HS-27A (cell line): Measurements from ENCODE around the gene PIAS4.

ENCODE experiments used
- DNase-seq: peaks from one replicate; pipeline ENCODE4 v3.0.0-alpha.2; 2012; ENCODE audit warnings: low read depth, missing footprints

Gene PIAS4

GRCh38 chr19:4059891-4060620, 52.5 kb downstream of the PIAS4 start:
- DNase-seq: no peak

- no peak for DNase-seq
Observed at GRCh38 chr19:4060621-4061177, 53.2 kb downstream of the PIAS4 start.

GRCh38 chr19:4061178-4061682, 53.7 kb downstream of the PIAS4 start:
- DNase-seq: no peak

GRCh38 chr19:4061683-4062418, 54.3 kb downstream of the PIAS4 start:
- no peak for DNase-seq

GRCh38 chr19:4062419-4063368, 55.2 kb downstream of the PIAS4 start:
- no peak for DNase-seq

GRCh38 chr19:4063369-4064148, 56.0 kb downstream of the PIAS4 start:
- no peak for DNase-seq

GRCh38 chr19:4064149-4064495, 56.6 kb downstream of the PIAS4 start:
- DNase-seq: no peak

GRCh38 chr19:4064496-4065260, 57.1 kb downstream of the PIAS4 start:
- DNase-seq: no peak

GRCh38 chr19:4065430-4066175, 58.1 kb downstream of the PIAS4 start:
- DNase-seq: no peak

- DNase-seq: no peak
Observed at GRCh38 chr19:4066176-4066606, 58.7 kb downstream of the PIAS4 start.

- no peak for DNase-seq
Observed at GRCh38 chr19:4066682-4067395, 59.3 kb downstream of the PIAS4 start, which contains the start of gene ZBTB7A. TSS of gene ZBTB7A (minus strand) at chr19:4066899. CDS start at chr19:4055232, 11,667 bp downstream.

- DNase-seq: no peak
Observed at GRCh38 chr19:4067396-4068046, 60.0 kb downstream of the PIAS4 start.

GRCh38 chr19:4068047-4068966, 60.8 kb downstream of the PIAS4 start:
- no peak for DNase-seq

GRCh38 chr19:4069331-4069959, 61.9 kb downstream of the PIAS4 start:
- no peak for DNase-seq

GRCh38 chr19:4071610-4072009, 64.1 kb downstream of the PIAS4 start:
- no peak for DNase-seq

- no peak for DNase-seq
Observed at GRCh38 chr19:4075373-4075772, 67.8 kb downstream of the PIAS4 start.

- DNase-seq: no peak
Observed at GRCh38 chr19:4077007-4077374, 69.5 kb downstream of the PIAS4 start.
